Activated CD4-positive, CD25-positive, alpha-beta regulatory T cell (primary cell): ENCODE results near the gene SRXN1.
A peak's percentile ranks its signal among the peaks of the same experiment; 100 is the strongest.

ENCODE experiments used
- DNase-seq, 4 experiments: peaks; one replicate each; lab custom pipeline; 2025; lab: John Stamatoyannopoulos, UW

The SRXN1 gene

GRCh38 chr20:675453-676314, 22.7 kb upstream of the SRXN1 start, which contains the start of gene SCRT2:
Gene SCRT2 (minus strand): TSS chr20:675802. CDS start chr20:675601, 201 bp downstream.
- peak; percentile 14 to 30 (median 26) for DNase-seq

- no peak for DNase-seq
Observed at GRCh38 chr20:675033-675452, 22.0 kb upstream of the SRXN1 start.

GRCh38 chr20:673603-674001, 20.6 kb upstream of the SRXN1 start:
- no peak for DNase-seq

- no peak for DNase-seq
Observed at GRCh38 chr20:672963-673602, 20.1 kb upstream of the SRXN1 start.

- no peak for DNase-seq
Observed at GRCh38 chr20:671252-672030, 18.4 kb upstream of the SRXN1 start.

- DNase-seq = no peak
Observed at GRCh38 chr20:669573-669972, 16.6 kb upstream of the SRXN1 start.

- no peak for DNase-seq
Observed at GRCh38 chr20:668638-669037, 15.6 kb upstream of the SRXN1 start.

- no peak for DNase-seq
Observed at GRCh38 chr20:668050-668449, 15.1 kb upstream of the SRXN1 start.

- DNase-seq = peak; percentile 34 to 45 (median 38)
Observed at GRCh38 chr20:667351-668034, 14.5 kb upstream of the SRXN1 start.

- DNase-seq = no peak
Observed at GRCh38 chr20:666877-667276, 13.9 kb upstream of the SRXN1 start.

GRCh38 chr20:665276-665675, 12.3 kb upstream of the SRXN1 start:
- no peak for DNase-seq

GRCh38 chr20:664576-664975, 11.6 kb upstream of the SRXN1 start:
- no peak for DNase-seq

GRCh38 chr20:664151-664550, 11.2 kb upstream of the SRXN1 start:
- no peak for DNase-seq

- DNase-seq = no peak
Observed at GRCh38 chr20:663315-664090, 10.5 kb upstream of the SRXN1 start.

GRCh38 chr20:662277-663192, 9.5 kb upstream of the SRXN1 start:
- no peak for DNase-seq

GRCh38 chr20:661474-662270, 8.7 kb upstream of the SRXN1 start:
- DNase-seq = no peak

- DNase-seq = no peak
Observed at GRCh38 chr20:658731-659291, 5.8 kb upstream of the SRXN1 start.

GRCh38 chr20:658202-658601, 5.2 kb upstream of the SRXN1 start:
- no peak for DNase-seq
